OCI-LY3 (cell line): ENCODE results near the gene CHD5.

Experiments used
- EZH2phosphoT487 ChIP-seq: fragments of 200-600 bp; shearing (Covaris generic); IDR thresholded peaks from 2 replicates; pipeline ENCODE4 v1.6.1; 2018; ENCODE audit warnings: antibody characterized with exemption, mixed run types, low read depth
- TF ChIP-seq, protein P1 (sequence below): fragments of 200-600, 300-600 bp; sonication (generic); IDR thresholded peaks from 2 replicates; pipeline ENCODE4 v1.5.1; 2014; ENCODE audit warnings: antibody characterized with exemption, low read length, low read depth

DNA sequence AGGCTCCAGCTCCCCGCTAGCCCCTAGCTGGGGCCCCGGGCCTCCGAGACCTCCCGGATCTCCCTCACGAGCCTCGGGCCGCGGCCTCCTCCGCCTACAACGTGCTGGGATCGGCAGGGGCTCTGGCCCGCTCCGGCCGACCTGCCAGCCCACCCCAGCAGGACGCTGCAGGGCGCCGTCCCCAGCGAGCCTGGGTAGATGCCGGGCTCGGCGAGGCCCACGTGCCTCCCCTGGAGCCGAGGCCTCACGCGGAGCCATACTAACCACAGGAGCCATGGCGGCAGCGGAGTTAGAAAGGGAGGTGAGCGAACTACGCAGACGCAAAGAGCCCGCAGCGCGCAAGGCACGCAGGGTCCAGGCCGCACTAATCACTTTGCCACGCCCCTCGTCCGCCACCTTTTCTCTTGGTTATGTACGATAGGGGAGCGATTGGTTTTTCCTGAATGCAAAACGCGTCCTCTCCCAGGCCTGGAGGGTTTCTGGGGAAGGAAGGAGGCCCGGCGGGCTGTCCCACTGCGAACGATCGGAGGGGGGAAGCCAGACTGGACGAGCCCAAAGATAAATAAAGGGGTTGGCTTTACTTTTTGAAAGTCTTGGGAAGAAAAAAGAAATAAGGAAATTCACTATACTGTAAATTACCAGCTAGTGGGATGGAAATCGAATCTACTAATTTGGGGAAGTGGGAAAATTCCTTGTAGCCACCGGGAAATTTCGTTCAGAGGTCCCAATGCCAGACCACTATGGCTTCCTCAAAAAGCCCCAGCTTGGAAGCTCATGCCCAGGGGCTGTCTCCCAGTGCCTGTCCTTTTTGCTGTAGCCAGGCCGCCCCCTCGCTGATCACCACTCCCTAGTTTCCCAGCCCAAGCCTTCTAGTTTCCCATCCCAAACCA, 19.4 kb upstream of the CHD5 start, which contains the start of gene RPL22:
- TF ChIP-seq, protein P1, sequence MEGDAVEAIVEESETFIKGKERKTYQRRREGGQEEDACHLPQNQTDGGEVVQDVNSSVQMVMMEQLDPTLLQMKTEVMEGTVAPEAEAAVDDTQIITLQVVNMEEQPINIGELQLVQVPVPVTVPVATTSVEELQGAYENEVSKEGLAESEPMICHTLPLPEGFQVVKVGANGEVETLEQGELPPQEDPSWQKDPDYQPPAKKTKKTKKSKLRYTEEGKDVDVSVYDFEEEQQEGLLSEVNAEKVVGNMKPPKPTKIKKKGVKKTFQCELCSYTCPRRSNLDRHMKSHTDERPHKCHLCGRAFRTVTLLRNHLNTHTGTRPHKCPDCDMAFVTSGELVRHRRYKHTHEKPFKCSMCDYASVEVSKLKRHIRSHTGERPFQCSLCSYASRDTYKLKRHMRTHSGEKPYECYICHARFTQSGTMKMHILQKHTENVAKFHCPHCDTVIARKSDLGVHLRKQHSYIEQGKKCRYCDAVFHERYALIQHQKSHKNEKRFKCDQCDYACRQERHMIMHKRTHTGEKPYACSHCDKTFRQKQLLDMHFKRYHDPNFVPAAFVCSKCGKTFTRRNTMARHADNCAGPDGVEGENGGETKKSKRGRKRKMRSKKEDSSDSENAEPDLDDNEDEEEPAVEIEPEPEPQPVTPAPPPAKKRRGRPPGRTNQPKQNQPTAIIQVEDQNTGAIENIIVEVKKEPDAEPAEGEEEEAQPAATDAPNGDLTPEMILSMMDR: no peak
- no peak for TF ChIP-seq EZH2phosphoT487
